ENCODE data around the gene MSL1.

The MSL1 gene

GRCh38 chr17:40103688-40104087, 18.1 kb upstream of the MSL1 start:
- no peak for DNase-seq (ENCODE audit: low read depth in 2 of 2, low spot score in 1 of 2)

DNA sequence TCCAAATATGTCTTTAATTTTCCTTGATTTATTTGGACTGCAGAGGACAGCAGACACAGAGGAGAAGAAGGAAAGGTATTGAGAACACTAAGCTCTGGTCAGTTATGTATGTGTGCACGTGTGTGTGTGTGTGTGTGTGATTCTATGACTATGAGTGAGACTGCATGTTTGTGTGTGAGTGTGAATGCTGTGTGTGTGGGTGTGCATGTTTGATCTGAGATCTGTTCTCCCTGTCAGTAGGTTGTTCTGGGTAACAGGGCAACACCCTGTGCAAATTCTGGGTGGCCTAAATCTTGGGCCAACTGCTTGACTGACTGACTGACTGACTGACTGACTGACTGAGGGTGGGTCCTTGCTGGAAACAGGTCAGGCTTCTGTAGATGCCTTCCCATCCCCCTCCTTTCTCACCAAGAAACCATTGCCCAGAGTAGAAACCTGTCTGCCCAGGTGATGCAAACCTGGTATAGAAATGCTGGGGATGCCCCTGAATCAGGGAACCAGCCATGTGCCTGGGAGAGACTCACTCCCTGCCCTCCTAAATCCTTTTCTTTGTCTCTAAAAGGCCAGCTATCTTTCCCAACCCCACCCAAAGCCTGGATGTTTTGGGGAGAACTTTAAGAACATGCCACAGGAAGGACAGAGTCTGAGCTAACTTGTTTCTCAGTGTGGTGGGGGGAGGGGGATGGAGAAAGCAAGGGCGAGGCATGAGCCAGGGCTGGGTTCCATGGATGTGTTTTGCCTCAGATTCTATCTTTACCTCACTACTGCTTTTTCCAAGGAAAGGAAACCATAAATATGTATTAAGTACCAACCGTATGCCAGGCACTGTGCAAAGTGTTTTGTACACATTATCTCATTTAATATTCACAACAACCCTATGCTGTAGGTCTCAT, 16.9 kb upstream of the MSL1 start:
- DNase-seq (ENCODE audit: low read depth in 2 of 2, low spot score in 1 of 2) = no peak

DNA sequence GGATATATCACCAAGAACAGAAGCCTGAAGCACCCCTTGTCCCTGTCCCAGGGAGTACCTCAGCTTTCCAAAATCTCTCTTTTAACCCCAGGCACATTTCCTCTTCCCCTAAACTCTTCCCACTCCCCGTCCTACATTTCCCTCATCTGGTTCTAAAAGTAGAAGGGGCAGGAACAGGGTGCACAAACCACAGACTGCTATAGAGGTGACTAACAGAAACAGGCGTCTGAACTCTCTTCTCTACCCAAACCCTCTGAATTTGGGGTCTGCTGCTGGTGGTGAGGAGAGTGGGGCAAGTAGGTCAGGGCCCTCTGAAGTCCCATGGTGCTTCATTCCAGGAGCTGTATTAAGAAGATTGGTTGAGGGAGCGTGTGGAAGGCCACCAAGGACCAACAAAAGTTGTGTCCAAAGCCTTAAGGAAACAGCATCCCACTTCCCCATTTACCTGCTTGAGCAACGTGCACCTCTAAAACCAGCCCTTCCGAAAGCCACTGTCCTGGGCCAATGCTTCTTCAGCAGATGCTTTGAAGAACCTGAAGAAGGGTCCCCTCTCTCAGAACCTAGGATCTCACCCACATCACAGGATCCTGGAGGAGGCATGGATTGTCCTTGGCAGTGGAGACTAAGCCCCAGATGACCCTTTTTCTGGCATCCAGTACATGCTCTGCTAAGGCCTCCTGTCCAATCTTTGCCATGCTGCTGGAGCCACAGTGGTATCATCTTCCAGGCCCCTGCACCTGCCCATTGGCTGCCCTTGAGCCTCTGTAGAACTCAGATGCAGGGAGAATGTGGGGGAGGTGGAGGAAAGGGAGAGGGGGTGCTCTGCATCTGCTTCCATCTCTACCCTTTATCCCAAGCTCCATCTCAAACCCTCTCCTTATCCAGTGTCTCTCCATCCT, 15.7 kb upstream of the MSL1 start:
- DNase-seq (ENCODE audit: low read depth in 2 of 2, low spot score in 1 of 2) = no peak

DNA sequence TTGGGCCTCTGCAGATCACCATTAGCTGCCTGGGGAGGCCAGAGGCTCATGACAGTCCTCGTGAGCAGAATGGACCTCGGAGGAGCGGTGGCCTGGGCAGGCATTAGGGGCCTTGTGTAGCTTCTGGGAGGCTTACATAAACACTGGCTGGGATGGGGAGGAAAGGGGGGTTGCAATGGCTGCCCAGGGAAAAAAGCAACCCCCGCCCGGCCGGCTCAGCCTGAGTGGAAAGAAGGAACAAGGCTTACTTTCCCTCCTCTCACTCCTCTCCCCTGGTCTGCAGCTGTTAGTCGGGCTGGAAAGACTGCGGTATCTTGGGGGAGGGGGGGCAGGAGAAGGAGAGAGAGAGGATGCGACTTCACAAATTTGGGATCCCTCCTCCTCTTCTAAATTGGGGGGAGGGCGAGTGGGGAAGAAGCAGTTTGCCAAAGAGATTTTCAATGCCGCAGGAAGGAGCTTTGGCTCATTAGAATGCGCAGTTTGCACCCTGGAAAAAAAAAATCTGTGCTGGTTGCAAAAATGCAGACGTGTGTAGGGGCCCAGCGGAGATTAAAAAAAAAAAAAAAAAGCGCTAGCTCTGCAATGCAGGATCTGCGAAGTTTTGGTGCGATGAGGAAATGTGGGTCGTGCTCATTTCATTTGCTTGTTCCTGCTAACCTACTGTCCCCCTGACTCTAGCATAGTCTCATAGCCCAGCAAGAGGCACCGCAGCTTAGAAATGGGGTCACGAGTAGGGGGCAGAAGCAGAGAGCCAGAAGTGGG, 14.8 kb upstream of the MSL1 start:
- DNase-seq (ENCODE audit: low read depth in 2 of 2, low spot score in 1 of 2) = no peak

GRCh38 chr17:40107522-40108174, 14.1 kb upstream of the MSL1 start:
- no peak for DNase-seq (ENCODE audit: low read depth in 2 of 2, low spot score in 1 of 2)

GRCh38 chr17:40108970-40109824, 12.6 kb upstream of the MSL1 start:
- DNase-seq (ENCODE audit: low read depth in 2 of 2, low spot score in 1 of 2) = no peak

GRCh38 chr17:40110026-40110845, 11.5 kb upstream of the MSL1 start:
- no peak for DNase-seq (ENCODE audit: low read depth in 2 of 2, low spot score in 1 of 2)

- no peak for DNase-seq (ENCODE audit: low read depth in 2 of 2, low spot score in 1 of 2)
Measured at GRCh38 chr17:40111221-40112128, 10.3 kb upstream of the MSL1 start.

- DNase-seq (ENCODE audit: low read depth in 2 of 2, low spot score in 1 of 2) = no peak
Measured at GRCh38 chr17:40112191-40112711, 9.5 kb upstream of the MSL1 start.

- no peak for DNase-seq (ENCODE audit: low read depth in 2 of 2, low spot score in 1 of 2)
Measured at GRCh38 chr17:40112718-40113109, 9.1 kb upstream of the MSL1 start.

DNA sequence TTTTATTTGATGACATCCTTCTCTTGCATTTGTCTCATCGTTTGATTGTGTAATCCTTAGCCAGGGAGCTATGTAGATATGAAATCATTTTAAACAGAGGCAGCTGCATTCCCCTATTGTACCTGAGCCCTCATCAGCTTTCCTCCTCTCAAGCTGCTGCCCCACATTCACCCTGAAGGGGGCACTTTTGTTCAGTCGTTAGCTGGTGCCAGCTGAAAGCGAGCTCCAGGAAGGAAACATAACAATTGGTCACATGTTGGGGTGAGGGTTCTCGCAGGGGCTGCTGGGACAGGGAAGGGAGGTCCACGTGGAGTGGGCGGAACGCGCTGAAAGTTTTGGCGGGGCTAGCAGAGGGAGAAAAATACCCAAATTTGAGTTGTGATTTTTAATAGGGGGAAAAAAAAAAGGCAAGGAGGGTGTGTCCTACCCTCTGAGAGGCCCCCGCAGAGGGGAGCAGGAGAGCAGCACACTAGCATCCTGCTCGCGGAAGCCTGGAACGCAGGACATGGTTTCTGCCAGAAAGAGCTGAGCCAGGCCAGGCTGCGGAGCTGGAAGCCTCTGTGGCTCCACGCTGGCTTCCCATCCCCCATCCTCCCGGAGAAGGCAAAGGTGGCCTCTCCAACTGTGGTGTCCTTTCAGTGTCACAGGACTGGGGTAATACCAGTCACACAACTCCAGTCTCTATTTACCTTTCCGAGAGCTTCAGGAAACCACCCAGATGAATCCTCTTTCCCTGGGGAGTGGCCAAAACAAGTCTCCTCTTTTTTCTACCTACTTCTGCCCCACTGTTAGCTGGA, 8.5 kb upstream of the MSL1 start:
- DNase-seq (ENCODE audit: low read depth in 2 of 2, low spot score in 1 of 2) = peak; percentile 64 to 84

- no peak for DNase-seq (ENCODE audit: low read depth in 2 of 2, low spot score in 1 of 2)
Measured at GRCh38 chr17:40113907-40114245, 7.9 kb upstream of the MSL1 start.

- no peak for DNase-seq (ENCODE audit: low read depth in 2 of 2, low spot score in 1 of 2)
Measured at GRCh38 chr17:40115101-40115436, 6.7 kb upstream of the MSL1 start.

DNA sequence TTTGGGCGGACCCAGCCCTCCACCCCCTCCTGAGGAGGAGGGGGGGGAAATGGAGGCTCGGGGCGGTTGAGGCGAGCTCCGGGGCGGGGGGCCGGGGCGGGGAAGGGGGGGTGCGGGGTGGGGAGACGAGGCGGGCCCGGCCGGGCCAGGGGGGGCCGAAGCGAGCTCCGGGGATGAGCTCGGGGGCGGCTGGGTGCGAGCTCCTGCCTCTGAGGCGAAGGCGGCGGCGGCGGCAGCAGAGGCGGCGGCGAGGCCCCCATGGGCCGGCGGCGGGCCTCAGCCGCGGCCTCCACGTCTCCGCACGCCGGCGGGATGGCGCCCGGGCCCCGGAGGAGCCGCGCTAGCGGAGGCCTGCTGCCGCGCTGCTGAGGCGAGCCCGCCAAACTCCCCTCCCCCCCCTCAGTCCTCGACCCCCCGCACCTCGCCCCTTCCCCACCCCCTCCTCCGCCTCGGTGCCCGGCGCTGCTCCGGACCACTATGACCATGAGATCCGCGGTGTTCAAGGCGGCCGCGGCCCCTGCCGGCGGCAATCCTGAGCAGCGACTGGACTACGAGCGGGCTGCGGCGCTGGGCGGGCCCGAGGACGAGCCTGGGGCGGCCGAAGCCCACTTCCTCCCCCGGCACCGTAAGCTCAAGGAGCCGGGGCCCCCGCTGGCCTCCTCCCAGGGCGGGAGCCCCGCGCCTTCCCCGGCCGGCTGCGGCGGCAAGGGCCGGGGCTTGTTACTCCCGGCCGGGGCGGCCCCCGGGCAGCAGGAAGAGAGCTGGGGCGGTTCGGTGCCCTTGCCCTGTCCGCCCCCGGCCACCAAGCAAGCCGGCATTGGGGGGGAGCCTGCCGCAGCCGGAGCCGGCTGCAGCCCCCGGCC, 596 bp downstream of the MSL1 start:
- DNase-seq (ENCODE audit: low read depth in 2 of 2, low spot score in 1 of 2) = no peak

GRCh38 chr17:40122999-40123810, 1.4 kb downstream of the MSL1 start:
- DNase-seq (ENCODE audit: low read depth in 2 of 2, low spot score in 1 of 2) = no peak

DNA sequence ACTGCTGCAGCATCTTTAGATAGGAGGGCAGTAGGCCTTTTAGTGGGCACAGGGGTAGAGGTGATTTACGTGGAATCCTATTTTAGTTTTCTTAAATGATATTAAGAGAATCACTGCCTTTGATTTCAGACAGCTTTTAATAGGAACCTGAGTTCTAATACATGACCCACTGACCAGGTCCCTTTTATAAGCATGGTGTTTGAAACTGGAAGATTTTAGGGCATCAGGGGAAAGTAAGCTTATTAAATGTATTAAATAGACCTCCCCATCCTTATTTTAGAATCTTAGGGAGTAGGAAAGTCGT, 2.0 kb downstream of the MSL1 start:
- DNase-seq (ENCODE audit: low read depth in 2 of 2, low spot score in 1 of 2) = no peak
